Esophagus muscularis mucosa (tissue), 4 donors: ENCODE results near the gene OCLN.
"Not testable (repeated sequence)": the region's sequence is repeated elsewhere in the genome, so short reads cannot be mapped to it uniquely, and the experiment has no call there.

ENCODE experiments used
- EP300 ChIP-seq: sonication (generic); formaldehyde crosslinking; IDR thresholded peaks from one replicate; pipeline ENCODE4 v1.6.1; 2017; ENCODE audit warnings: antibody characterized with exemption
- POLR2A ChIP-seq: fragments of 450-650 bp; IDR thresholded peaks from one replicate; pipeline ENCODE4 v1.6.1; 2017; ENCODE audit warnings: antibody characterized with exemption, moderate library complexity, mild to moderate bottlenecking, low read depth
- POLR2AphosphoS5 ChIP-seq, 2 donors: sonication (generic); formaldehyde crosslinking; IDR thresholded peaks; one replicate each; pipeline ENCODE4 v1.6.1; 2017; ENCODE audit warnings: antibody characterized with exemption in 2 of 2
- TF ChIP-seq, protein P1 (sequence below), 3 experiments: fragments of 200-600 bp in 2 of 3; fragments of 450-650 bp in 1 of 3; sonication (generic) in 2 of 3; IDR thresholded peaks; one replicate each; pipeline ENCODE4 v1.5.1; 2017 to 2019; ENCODE audit warnings: antibody characterized with exemption in 3 of 3, mild to moderate bottlenecking in 2 of 3, moderate library complexity in 1 of 3

DNA sequence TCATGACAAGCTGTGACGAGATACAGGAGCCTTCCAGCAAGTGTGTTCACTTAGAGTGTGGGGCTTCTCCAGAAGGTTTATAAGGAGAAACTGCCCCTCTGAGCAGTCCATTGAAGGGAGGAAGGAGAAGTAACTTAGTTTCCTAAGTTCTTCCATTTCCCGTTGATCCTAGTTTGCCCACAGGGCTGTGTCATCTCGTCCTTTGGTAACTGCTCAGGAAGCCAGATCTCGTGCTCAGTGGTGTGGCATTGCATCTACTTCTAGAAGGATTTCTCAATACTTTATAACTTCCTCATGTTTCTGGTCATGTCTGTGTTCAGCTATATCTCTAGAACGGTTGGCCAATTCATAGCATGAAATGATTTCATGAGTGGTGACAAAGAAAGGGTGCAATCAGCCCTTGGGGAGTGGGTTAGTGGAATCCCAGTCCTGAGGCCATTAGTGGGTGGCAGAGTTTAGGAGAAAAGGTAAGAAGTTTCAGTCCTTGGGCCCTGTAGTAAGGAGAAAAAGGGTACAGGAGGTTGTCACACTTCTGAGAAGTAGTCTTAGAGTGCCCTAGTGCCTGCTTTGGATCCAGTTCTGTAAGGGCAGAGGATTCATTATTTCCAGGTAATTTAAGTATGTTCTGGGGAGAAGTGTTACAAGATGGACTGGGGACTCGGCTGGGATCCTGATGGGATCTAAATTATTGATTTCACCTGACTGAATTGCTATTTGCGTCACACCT lies 103.7 kb downstream of the OCLN start:
- not testable (repeated sequence) for TF ChIP-seq EP300; POLR2A; POLR2AphosphoS5 (IDR thresholded peaks at IDR 0.05)
- TF ChIP-seq, protein P1, sequence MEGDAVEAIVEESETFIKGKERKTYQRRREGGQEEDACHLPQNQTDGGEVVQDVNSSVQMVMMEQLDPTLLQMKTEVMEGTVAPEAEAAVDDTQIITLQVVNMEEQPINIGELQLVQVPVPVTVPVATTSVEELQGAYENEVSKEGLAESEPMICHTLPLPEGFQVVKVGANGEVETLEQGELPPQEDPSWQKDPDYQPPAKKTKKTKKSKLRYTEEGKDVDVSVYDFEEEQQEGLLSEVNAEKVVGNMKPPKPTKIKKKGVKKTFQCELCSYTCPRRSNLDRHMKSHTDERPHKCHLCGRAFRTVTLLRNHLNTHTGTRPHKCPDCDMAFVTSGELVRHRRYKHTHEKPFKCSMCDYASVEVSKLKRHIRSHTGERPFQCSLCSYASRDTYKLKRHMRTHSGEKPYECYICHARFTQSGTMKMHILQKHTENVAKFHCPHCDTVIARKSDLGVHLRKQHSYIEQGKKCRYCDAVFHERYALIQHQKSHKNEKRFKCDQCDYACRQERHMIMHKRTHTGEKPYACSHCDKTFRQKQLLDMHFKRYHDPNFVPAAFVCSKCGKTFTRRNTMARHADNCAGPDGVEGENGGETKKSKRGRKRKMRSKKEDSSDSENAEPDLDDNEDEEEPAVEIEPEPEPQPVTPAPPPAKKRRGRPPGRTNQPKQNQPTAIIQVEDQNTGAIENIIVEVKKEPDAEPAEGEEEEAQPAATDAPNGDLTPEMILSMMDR (IDR thresholded peaks at IDR 0.05): not testable (repeated sequence)
